B cell (primary cell): ENCODE measurements around the gene ASAP3. TPM values are rescaled to one million over a fixed set of nuclear protein-coding genes. Genes with fewer than 3 reads are reported as not detected.

ENCODE experiments used
- ATAC-seq: fragments of 200-7000 bp; cut with Tn5 transposase; one replicate; pipeline ENCODE4 v1.10.0; 2021; ENCODE audit warnings: low read depth, mild to moderate bottlenecking, moderate number of reproducible peaks, moderate library complexity
- CTCF ChIA-PET: fragments of 350-600 bp; sonication (Branson Sonifier 250); formaldehyde crosslinking; loops from one replicate; lab custom pipeline; 2021; ENCODE audit warnings: antibody characterized with exemption, inconsistent platforms; lab: Charles Lee
- POLR2A ChIA-PET: fragments of 350-600 bp; sonication (Branson Sonifier 250); formaldehyde crosslinking; loops from one replicate; lab custom pipeline; 2021; ENCODE audit warnings: antibody characterized with exemption; lab: Charles Lee
- DNase-seq: peaks from one replicate; pipeline ENCODE4 v3.0.0; 2013
- H2AFZ ChIP-seq: 2 replicates; pipeline ENCODE4 v1.6.1; 2012; ENCODE audit warnings: mild to moderate bottlenecking, low read depth, low read length; ENCODE audit not compliant: insufficient read depth, poor library complexity, severe bottlenecking
- H3K27ac ChIP-seq, 2 donors: 1 replicate in 1 of 2; 2 replicates in 1 of 2; pipeline ENCODE4 v1.5.1; 2012 to 2013; ENCODE audit warnings: low read length in 2 of 2, mild to moderate bottlenecking in 2 of 2, moderate library complexity in 1 of 2
- H3K27me3 ChIP-seq, 4 experiments: fragments of 200-600 bp in 1 of 4; sonication (generic) in 1 of 4; replicated peaks in 1 of 4; 1 replicate in 2 of 4; 2 replicates in 2 of 4; pipeline versions ENCODE4 v1.6.1 to v1.7.0; 2013 to 2016; ENCODE audit warnings: low read length in 3 of 4, mild to moderate bottlenecking in 2 of 4, mixed read lengths in 1 of 4, moderate library complexity in 1 of 4; ENCODE audit not compliant: insufficient read depth in 4 of 4, control insufficient read depth in 3 of 4; ENCODE audit errors: control extremely low read depth in 1 of 4
- H3K36me3 ChIP-seq, 2 experiments: replicated peaks in 1 of 2; 1 replicate in 1 of 2; 2 replicates in 1 of 2; pipeline versions ENCODE4 v1.6.1 to v1.7.1; 2013; ENCODE audit warnings: low read length in 1 of 2; ENCODE audit not compliant: insufficient read depth in 2 of 2, control insufficient read depth in 1 of 2; ENCODE audit errors: control extremely low read depth in 1 of 2, extremely low read depth in 1 of 2
- H3K4me1 ChIP-seq, 2 donors: fragments of 200-600 bp in 1 of 2; sonication (generic) in 1 of 2; 1 replicate in 1 of 2; 2 replicates in 1 of 2; pipeline versions ENCODE4 v1.5.1 to v1.6.1; 2013 to 2017; ENCODE audit warnings: low read length in 2 of 2; ENCODE audit not compliant: control insufficient read depth in 2 of 2, insufficient read depth in 2 of 2
- H3K4me2 ChIP-seq: replicated peaks from 2 replicates; pipeline ENCODE3; 2012; ENCODE audit warnings: mild to moderate bottlenecking, low read depth, low read length; ENCODE audit not compliant: poor library complexity, severe bottlenecking
- H3K4me3 ChIP-seq, 5 experiments: fragments of 200-600 bp in 1 of 5; sonication (generic) in 1 of 5; 1 replicate in 3 of 5; 2 replicates in 2 of 5; pipeline versions ENCODE4 v1.5.1 to v1.7.0; 2011 to 2016; ENCODE audit warnings: low read length in 4 of 5, mild to moderate bottlenecking in 4 of 5, low read depth in 2 of 5, control low read depth in 1 of 5, moderate library complexity in 1 of 5; ENCODE audit not compliant: insufficient read depth in 1 of 5; ENCODE audit errors: control extremely low read depth in 1 of 5, extremely low read depth in 1 of 5
- H3K79me2 ChIP-seq: fragments of 200-600 bp; sonication (generic); one replicate; pipeline ENCODE4 v1.6.0; 2016; ENCODE audit warnings: low read length; ENCODE audit not compliant: control insufficient read depth, insufficient read depth
- H3K9ac ChIP-seq: fragments of 200-600 bp; sonication (generic); 2 replicates; pipeline ENCODE4 v1.6.1; 2017; ENCODE audit warnings: mild to moderate bottlenecking, low read length, moderate library complexity
- H3K9me3 ChIP-seq, 3 donors: one replicate each; pipeline versions ENCODE4 v1.6.1 to v1.7.1; 2013; ENCODE audit warnings: low read length in 2 of 3; ENCODE audit not compliant: control insufficient read depth in 2 of 3, insufficient read depth in 1 of 3; ENCODE audit errors: control extremely low read depth in 1 of 3
- H4K20me1 ChIP-seq: 2 replicates; pipeline ENCODE4 v1.6.0; 2012; ENCODE audit warnings: mild to moderate bottlenecking, low read length; ENCODE audit not compliant: insufficient read depth, control insufficient read depth, poor library complexity, severe bottlenecking
- H3K27ac Mint-ChIP-seq: one replicate; pipeline ENCODE4 v1.8.0; 2021; ENCODE audit warnings: mixed read lengths
- H3K27me3 Mint-ChIP-seq: one replicate; pipeline ENCODE4 v1.8.0; 2021; ENCODE audit warnings: mixed read lengths
- H3K4me1 Mint-ChIP-seq: one replicate; pipeline ENCODE4 v1.8.0; 2021; ENCODE audit warnings: mixed read lengths
- H3K4me3 Mint-ChIP-seq: one replicate; pipeline ENCODE4 v1.8.0; 2021; ENCODE audit warnings: mixed read lengths
- H3K9me3 Mint-ChIP-seq: one replicate; pipeline ENCODE4 v1.8.0; 2022; ENCODE audit warnings: mixed read lengths; ENCODE audit not compliant: insufficient read depth
- EZH2 ChIP-seq: IDR thresholded peaks from 2 replicates; pipeline ENCODE4 v1.6.1; 2012; ENCODE audit warnings: borderline replicate concordance, low read depth, mild to moderate bottlenecking, moderate library complexity, low read length; ENCODE audit not compliant: insufficient read depth, poor library complexity, severe bottlenecking
- WGBS: methylation state at CpG from one replicate; pipeline ENCODE4 v1.1.5; 2013; ENCODE audit warnings: missing lambda C conversion rate; ENCODE audit not compliant: insufficient coverage; 5-methylcytosine and 5-hydroxymethylcytosine counted together
- intact Hi-C: fragments of 100-400 bp; cut with micrococcal nuclease; formaldehyde crosslinking; loops from one replicate; pipeline ENCODE4 v1.10.0; 2022
- polyA plus RNA-seq: library from polyadenylated mRNA; depleted of rRNA; stranded (reverse); fragments of >200 nt; gene quantifications from 2 replicates; pipeline ENCODE4 v1.2.3, GENCODE V29; 2012
- total RNA-seq, 2 donors: library from RNA; stranded (reverse); fragments of 120-200 nt in 1 of 2; gene quantifications; 1 replicate in 1 of 2; 2 replicates in 1 of 2; pipeline versions ENCODE4 v1.2.3 to v1.2.4, GENCODE V29; 2013 to 2022
- TF ChIP-seq, protein P1 (sequence below): fragments of 200-600 bp; IDR thresholded peaks from one replicate; pipeline ENCODE4 v1.8.0; 2022; ENCODE audit warnings: antibody characterized with exemption, mild to moderate bottlenecking

The ASAP3 gene
- total and polyA plus RNA-seq, 2 donors (not counting 1 experiment from before 2014, with no cell fraction given) = 2.9 to 11.0 TPM

GRCh38 chr1:23441446-23442148 is 42.4 kb downstream of the ASAP3 start:
- Histone ChIP-seq H3K4me1 (no peaks in the 10 kb centered on the region), H3K9ac (no peak overlapping the region), H3K27me3 (no peaks in the 10 kb centered on the region), H3K4me3 (no peak overlapping the region), H3K9me3 (no peaks in the 10 kb centered on the region), H3K27ac (no peak overlapping the region), H3K4me2 (no peak overlapping the region), H3K79me2 (no peaks in the 10 kb centered on the region), H2AFZ (no peak overlapping the region), H4K20me1 (no peaks in the 10 kb centered on the region), H3K36me3 (no peaks in the 10 kb centered on the region)
- ATAC-seq (no peak), DNase-seq (no peak)
- H3K9me3 Mint-ChIP-seq = no peaks in the 10 kb centered on the region
- TF ChIP-seq, protein P1, sequence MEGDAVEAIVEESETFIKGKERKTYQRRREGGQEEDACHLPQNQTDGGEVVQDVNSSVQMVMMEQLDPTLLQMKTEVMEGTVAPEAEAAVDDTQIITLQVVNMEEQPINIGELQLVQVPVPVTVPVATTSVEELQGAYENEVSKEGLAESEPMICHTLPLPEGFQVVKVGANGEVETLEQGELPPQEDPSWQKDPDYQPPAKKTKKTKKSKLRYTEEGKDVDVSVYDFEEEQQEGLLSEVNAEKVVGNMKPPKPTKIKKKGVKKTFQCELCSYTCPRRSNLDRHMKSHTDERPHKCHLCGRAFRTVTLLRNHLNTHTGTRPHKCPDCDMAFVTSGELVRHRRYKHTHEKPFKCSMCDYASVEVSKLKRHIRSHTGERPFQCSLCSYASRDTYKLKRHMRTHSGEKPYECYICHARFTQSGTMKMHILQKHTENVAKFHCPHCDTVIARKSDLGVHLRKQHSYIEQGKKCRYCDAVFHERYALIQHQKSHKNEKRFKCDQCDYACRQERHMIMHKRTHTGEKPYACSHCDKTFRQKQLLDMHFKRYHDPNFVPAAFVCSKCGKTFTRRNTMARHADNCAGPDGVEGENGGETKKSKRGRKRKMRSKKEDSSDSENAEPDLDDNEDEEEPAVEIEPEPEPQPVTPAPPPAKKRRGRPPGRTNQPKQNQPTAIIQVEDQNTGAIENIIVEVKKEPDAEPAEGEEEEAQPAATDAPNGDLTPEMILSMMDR = no peak
- TF ChIP-seq EZH2 = no peak
- CTCF ChIA-PET = no interaction called here
- H3K27ac Mint-ChIP-seq = no peak overlapping the region
- POLR2A ChIA-PET = no interaction called here
- H3K4me3 Mint-ChIP-seq = no peak overlapping the region
- H3K27me3 Mint-ChIP-seq = peaks cover 6% of the 10 kb centered on the region
- 77% methylated on average over 3 of the region's 8 CpGs for WGBS
- intact Hi-C loops = no loop called here
- H3K4me1 Mint-ChIP-seq = no peaks in the 10 kb centered on the region

- intact Hi-C loops = no loop called here
- Mint-ChIP-seq H3K4me1 (no peaks in the 10 kb centered on the region), H3K27ac (no peak overlapping the region), H3K27me3 (peaks cover 9% of the 10 kb centered on the region), H3K4me3 (no peak overlapping the region), H3K9me3 (no peaks in the 10 kb centered on the region)
- Histone ChIP-seq H3K9ac (no peak overlapping the region), H3K4me1 (no peaks in the 10 kb centered on the region), H3K36me3 (no peaks in the 10 kb centered on the region), H3K79me2 (no peaks in the 10 kb centered on the region), H3K4me3 (no peak overlapping the region), H3K27me3 (peaks cover 0 to 2% (median 0%) of the 10 kb centered on the region in 4 experiments), H2AFZ (no peak overlapping the region), H4K20me1 (no peaks in the 10 kb centered on the region), H3K27ac (no peak overlapping the region), H3K9me3 (no peaks in the 10 kb centered on the region), H3K4me2 (no peak overlapping the region)
- DNase-seq (no peak), ATAC-seq (no peak)
- ChIA-PET CTCF (no interaction called here), POLR2A (no interaction called here)
- TF ChIP-seq, protein P1 = no peak
- no peak for TF ChIP-seq EZH2
- WGBS = 100% methylated on average over 4 of the region's 8 CpGs
These were observed 45.4 kb downstream of the ASAP3 start for GRCh38 chr1:23438545-23438944.
